ENCODE measurements around the gene VSTM2B.

The VSTM2B gene

DNA sequence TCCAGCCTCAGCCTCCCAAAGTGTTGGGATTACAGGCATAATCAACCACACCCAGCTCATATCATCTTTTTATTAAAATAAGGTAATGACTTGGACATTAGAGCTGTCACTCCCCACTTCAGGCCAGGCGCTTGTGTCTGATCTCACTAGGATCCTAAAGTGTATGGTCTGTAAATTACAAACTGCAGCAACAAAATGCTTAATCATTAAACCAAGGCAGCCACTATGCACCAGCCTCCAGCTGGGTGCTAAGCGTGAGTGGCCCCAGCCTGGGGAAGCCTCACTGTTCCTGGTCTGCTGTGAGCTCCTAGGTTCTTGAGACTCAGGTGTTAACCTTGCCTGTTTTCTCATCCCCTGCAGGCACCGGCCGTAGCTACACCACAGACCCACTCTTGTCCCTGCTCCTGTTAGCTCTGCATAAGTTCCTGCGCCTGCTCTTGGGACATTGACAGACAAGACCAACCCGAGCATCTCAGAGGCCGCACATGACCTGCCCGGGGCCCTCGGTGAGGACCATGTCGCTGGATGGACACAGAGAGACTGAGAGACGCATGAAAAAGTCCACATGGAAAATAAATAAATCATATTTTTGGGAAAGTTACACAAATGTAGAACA lies 37.8 kb downstream of the VSTM2B start:
- DNase-seq (ENCODE audit: low read depth in 2 of 2, low spot score in 1 of 2), result no peak

DNA sequence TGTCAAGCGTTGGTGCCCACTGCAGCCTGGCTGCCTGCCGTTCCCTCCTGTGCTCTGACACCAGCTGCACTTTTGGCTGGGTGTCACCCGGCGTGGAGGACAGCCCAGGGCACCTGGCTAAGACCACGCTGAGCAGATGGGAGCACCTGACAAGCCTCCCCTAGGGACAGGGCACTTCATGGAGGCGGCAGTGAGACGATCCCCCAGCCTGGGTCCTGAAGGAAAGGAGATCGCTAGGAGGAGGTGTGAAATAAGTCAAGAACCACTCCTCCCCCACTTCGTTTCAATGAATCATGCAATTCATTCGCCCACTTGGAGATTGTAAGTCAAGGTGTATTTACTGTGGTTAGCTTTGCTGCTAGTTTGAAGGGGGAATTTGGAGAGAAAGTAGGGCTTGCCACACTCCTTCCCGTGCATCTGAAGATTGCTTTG lies 38.8 kb downstream of the VSTM2B start:
- no peak for DNase-seq (ENCODE audit: low read depth in 2 of 2, low spot score in 1 of 2)

DNA sequence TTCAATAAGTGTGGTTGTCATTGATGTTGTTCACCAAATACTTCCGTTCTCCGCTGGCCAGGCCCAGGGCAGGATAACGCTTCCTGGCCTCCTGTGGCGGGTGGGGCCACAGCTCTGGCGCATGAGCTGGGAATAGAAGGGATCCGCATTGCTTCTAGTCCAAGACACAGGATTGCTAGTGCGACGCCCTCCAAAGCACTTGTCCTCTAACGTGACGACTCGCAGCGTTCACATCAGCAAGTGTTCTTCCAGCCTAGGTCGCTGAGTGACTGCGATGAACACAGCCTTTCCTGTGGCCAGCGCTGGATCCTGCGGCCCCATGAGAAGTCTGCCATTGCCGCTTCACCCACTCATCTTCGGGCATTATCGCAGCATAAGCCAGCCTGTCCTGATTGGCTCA lies 39.4 kb downstream of the VSTM2B start:
- DNase-seq (ENCODE audit: low read depth in 2 of 2, low spot score in 1 of 2), result no peak

DNA sequence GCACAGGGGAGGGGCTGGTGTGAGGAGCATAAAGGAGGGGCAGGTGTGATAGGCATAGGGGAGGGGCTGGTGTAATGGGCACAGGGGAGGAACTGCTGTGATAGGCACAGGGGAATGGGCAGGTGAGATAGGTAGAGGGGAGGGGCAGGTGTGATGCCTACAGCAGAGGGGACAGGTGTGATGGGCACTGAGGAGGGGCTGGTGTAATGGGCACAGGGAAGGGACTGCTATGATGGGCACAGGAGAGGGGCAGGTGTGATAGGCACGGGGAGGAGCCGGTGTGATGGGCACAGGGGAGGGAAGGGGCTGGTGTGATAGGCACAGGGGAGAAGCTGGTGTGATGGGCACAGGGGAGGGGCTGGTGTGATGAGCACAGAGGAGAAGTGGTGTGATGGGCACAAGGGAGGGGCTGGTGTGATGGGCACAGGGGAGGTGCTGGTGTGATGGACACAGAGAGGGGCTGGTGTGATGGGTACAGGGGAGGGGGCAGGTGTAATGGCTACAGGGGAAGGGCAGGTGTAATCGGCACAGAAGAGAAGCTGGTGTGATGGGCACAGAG lies 40.8 kb downstream of the VSTM2B start:
- no peak for DNase-seq (ENCODE audit: low read depth in 2 of 2, low spot score in 1 of 2)

DNA sequence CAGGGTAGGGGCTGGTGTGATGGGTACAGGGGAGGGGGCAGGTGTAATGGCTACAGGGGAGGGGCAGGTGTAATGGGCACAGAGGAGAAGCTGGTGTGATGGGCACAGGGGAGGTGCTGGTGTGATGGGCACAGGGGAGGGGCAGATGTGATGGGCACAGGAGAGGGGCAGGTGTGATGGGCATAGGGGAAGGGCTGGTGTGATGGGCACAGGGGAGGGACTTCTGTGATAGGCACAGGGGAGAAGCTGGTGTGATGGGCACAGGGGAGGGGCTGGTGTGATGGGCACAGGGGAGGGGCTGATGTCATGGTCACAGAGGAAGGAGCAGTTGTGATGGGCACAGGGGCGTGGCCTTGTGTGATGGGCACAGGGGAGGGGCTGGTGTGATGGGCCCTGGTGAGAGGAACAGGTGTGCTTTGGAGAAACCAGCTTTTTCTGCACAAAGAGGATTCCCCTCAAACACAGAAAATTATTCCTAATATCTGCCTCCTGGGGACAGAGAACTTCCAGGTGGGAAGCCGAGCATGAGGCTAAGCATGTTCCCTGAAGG lies 41.6 kb downstream of the VSTM2B start:
- no peak for DNase-seq (ENCODE audit: low read depth in 2 of 2, low spot score in 1 of 2)

DNA sequence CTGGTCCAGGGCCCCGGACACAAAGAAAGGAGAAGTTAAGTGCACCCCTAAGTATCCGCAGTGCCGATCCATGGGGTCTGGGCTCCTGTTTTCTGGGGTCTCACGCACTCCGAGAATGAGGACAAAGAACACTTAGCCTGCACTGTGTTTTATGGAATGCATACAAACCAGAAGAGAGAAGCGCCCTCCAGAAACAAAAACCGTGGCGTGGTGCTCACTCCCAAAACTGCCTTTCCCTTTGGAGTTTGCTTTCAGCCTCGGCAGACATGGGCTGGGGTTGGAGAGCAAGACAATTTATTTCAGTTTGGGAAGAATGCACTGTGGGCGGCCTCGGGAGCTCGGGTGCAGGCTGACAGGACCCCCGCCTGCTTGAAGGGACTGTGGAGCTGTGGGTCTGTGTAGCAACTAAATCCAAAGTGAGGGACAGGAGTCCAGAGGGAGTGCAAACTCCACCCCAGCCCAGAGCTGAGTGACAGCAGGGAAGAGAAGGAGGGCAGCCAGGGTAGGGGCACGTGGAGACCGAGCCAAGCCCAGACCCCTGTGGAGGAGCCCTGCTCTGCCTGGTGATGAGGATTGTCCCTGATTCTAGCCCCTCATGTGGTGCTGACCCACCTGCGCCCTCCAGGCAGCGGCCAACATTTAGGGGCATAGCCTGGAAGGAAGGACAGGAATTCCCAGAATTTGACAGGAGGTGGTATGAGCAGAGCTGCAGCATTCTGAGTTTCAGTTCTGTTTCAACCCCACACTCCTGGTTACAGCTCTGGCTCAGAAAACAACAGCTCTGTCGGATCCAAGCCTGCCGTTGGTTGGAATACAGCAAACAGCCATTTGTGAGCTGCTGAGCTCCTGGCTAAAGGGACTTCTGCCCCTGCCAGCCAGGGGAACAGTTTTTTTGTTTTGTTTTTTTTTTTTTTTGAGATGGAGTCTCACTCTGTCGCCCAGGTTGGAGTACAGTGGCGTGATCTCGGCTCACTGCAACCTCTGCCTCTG lies 42.5 kb downstream of the VSTM2B start:
- no peak for DNase-seq (ENCODE audit: low read depth in 2 of 2, low spot score in 1 of 2)

DNA sequence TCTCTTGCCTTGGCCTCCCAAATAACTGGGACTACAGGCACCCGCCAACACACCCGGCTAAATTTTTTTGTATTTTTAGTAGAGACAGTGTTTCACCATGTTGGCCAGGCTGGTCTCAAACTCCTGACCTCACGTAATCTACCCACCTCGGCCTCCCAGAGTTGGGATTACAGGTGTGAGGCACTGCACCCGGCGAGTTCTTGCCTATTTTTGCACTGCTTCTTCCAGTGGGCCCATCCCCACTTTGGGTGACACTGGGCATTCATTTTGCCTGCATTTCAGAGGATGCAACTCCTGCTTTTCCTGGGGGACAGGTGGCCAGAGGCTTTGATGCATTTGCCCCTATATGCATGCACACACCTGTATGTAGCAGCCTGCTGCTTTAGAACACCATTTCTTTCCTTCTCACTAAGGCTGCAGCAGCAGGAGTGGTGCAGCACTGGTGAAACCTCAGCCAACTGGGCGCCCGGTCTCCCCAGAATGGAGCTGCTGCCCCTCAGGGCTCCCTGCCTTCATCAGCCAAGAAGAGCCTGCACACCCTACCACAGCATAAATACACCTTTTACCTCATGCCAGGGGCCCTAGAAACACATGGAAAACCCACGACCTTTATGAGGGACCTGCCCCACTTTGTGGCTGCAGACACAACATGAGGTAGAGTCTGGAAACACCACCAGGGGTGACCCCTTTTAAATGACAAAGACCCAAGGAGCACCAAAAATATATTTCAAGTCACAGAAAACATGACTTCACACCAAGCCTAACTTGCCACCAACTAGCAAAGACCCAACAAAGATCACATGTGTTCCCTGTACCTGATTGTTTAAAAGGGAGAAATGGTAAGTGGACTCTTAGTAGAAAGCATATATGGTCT lies 43.5 kb downstream of the VSTM2B start:
- DNase-seq (ENCODE audit: low read depth in 2 of 2, low spot score in 1 of 2), result no peak

DNA sequence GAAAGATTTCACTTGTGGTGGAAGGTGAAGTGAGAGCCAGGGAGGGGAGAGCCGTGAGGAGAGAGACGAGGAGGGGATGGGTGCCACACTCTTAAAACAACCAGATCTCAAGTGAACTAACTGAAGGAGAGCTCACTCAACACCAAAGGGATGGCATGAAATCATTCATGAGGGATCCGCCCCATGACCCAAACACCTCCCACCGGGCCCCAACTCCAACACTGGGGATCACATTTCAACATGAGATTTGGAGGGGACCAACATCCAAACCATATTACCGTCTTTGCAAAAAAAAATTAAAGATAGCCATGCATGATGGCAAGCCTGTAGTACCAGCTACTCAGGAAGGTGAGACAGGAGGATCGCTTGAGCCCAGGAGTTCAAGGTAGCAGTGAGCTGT lies 45.4 kb downstream of the VSTM2B start:
- no peak for DNase-seq (ENCODE audit: low read depth in 2 of 2, low spot score in 1 of 2)

DNA sequence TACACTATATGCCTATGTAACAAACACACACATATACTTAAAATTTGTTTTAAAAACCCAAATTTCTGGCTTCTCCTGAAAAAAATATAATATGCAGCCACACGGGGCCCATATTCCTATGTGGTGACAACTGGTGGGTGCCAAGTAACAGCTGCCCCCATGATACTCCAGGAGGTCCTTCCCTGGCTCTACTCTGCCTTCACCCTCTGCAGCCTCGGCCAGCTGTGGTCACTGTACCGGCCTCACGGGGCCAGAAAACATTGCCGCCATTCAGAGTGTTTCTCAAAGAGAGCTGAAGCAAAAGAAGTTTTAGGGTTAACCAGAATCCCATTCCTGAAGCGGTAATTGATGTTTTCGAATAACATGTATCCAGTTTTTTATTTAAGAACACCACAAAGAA lies 47.7 kb downstream of the VSTM2B start:
- no peak for DNase-seq (ENCODE audit: low read depth in 2 of 2, low spot score in 1 of 2)

DNA sequence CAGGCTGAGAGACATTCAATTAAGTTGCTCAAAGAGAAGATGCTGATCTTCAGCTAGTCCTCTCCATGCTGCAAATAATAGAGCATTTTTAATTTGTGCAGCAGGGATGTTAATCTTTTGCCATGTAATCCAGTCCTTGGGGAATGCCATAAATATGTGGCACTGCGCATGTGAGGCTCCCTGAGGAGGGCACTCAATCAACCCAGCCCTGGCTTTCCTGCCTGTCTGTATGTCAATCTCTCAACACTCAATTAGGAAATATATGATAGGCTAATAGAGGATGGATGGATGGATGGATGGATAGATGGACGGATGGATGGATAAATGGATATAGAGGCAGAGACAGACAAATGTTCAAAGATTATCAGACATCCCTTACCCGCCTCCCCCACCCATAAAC lies 48.7 kb downstream of the VSTM2B start:
- no peak for DNase-seq (ENCODE audit: low read depth in 2 of 2, low spot score in 1 of 2)

DNA sequence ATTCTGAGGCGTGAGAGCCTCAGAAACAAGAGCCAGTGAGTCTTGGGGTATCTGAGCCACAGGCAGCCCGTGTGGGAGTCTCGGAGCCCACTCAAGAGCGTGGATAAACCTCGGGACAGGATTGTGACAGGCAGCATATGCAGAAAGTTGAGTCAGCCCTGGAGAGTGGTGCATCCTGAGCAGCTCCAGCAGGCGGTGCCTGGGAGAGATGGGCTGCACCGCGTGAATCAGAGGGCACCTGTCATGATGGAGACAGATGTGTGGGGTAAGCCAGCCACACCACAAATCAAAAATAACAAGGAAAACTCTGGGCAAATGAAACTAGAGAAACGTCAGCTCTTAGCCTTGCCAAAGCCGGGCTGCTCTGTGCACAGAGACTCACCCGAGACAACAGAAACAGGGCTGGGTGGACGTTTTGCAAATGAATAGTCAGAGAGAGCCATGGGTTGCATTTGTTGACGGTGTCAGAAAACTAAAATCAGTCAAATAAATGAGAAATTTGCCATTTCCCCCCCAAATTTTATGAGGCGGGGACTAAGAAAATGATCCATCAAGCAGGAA lies 50.3 kb downstream of the VSTM2B start:
- no peak for DNase-seq (ENCODE audit: low read depth in 2 of 2, low spot score in 1 of 2)

DNA sequence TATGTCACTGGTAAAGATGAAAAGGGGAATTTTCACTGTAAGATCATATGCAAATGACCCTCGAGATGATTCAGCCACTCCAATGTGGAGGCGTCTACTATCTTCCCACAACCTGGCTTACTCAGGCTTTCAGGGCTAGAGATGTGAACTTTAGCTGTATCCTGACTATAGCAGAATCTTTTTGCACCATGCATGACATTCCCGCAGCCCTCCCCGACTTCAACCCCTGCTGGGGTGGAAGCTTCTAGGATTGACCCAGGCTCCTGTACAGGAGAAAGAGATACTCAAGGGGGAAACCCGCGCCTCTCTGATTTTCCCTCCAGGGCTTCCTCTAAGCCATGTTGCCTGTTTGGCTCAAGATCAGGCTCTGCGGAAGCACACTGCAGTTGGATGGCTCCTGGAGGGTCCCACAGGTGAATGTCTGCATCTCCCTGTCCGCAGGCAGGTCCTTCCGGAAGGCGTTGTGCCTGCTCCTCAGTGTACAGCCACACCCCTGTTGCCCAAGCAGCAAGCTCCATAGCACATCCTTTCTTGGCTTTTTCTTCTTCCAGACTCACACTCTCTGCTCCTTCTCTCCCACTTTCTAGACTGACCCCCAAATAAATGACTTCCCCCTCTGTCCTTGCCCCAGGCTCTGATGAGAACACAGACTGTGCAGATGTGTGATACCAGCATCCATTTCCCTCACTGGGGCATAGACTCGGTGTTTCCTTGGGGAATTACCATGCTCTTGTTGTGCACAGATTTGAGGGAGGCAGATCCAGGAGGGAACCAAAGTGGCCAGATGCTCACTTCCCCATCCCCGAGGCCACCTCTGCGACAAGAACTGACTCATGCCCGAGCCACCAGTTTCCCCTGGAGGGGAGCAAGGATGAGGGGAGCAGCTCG lies 51.2 kb downstream of the VSTM2B start:
- no peak for DNase-seq (ENCODE audit: low read depth in 2 of 2, low spot score in 1 of 2)

DNA sequence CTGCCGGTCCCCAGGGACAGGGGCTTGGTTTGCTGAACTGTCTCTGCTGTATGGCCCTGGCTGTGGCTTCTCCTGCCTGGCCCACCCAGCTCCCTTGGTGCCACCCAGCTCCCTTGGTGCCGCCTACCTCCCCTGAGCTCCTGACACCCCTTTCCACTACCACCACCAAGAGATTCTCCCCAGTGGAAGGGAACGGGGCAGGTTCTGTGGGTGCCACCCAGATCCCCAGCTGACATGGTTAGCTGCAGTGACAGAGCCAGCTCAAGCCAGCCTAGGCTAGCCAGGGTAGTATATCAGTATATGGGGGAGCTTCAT lies 51.8 kb downstream of the VSTM2B start:
- no peak for DNase-seq (ENCODE audit: low read depth in 2 of 2, low spot score in 1 of 2)

DNA sequence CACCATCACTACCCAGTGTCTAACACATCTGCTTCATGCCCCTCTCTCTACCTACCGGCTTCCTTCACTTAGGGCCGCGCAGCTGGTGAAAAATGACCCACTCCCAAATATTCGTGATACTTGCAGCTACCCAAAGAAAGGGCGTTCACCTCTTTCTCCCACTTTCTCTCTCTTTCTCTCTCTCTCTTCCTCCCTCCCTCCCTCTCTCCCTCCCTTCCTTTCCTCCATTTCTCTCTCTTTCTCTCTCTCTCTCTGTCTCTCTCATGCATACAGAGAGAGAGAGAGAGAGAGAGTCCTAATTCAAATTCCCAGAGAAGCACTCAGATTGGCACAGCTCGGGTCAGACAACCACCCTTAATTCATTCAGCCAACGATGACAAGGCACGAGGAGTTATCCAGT lies 52.6 kb downstream of the VSTM2B start:
- no peak for DNase-seq (ENCODE audit: low read depth in 2 of 2, low spot score in 1 of 2)

DNA sequence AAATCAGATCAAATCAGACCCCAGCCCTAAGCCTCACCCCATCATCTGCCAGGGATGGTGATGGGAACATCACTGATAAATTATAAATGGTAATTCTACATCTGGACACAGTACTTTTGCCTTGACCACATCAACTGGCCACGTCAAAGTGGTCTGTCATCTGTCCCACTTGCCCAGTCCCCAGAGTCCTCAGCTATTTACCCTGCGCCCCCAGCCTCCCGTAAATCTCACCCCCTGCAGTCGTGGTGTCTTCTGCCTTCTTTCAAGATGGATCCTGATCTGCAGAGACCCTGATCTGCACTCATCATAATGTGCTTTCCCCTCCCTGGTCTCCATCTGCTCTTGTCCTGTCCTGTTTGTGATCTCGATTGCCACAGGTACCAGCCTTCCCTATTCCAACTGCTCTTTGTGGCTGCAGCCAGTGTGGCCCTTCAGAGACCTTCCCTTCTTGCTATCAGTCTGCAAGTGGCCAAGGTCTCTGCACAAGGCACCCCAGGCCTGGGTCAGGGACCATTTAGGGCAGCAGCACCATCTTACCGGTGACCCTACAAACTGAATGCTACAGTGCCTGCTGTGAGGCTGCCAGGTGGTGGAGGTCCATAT lies 53.6 kb downstream of the VSTM2B start:
- no peak for DNase-seq (ENCODE audit: low read depth in 2 of 2, low spot score in 1 of 2)

DNA sequence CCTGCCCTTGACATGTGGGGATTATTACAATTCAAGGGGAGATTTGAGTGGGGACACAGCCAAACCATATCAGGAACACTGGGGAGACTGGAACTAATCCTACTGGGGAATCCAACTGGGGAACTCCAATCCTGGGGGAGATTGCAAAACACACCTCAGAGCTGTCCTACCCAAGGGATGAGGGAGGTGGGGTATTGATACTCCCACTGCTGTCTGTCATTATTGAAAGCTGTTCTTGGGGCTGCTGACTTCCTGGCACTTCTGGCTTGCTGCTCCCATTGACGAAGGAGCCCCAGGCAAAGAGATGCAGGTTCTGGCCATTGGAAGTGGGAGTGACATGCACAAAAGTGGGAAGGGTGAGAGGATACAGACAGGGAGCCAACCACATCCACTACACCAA lies 55.6 kb downstream of the VSTM2B start:
- DNase-seq (ENCODE audit: low read depth in 2 of 2, low spot score in 1 of 2), result no peak

DNA sequence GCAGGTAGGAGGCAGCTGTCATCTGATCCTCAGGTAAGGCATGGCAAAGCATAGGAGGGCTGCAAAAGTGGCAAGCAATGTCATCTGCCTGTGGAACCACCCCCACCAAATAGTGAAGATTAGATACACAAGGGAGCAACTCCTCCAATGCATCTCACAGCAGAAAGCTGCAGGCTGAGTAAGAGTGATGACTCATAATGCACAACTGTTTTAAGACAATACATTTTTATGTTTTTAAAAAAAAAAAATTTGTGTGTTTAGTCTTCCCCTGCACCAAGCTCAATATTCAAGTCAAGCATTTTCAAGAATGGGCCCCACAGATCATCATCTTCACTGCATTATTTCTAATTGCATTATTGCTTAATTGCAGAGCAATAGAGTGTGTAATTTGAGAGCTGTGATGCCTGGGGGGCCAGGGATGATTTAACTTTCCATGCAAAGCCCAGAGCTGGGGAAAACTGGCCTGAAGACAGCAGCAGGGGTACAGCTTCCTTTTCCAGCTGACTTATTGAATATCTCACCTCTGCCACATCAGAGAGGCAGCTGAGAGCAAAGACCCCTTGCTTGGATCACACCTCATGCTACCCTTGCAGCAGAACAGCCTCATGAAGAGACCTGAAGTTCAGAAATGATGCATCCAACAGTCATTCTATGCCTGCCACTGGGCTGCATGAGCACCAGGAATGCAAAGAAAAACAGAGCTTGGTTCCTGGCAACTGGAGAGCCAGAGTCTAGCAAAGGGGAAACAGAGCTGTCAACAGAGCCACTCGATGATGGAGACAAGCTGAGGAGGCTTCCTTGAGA lies 57.6 kb downstream of the VSTM2B start:
- no peak for DNase-seq (ENCODE audit: low read depth in 2 of 2, low spot score in 1 of 2)

DNA sequence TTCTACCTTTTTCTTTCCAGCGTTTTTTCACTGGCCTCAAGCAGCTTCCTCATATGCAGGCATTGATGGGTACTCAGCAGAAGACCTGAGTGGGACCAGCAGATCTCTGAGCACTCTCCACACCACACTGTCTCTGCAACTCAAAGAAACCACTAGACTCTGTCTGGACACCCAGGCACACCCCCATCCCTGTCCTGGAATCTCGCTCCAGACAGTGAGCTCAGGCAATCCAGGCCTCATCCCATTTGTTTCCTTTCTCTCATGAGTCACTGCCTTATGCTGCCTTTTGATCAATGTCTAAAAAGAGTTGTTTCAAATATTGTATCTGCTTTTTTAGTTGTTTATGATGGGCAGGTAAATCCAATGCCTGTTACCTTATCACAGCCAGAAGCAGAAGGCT lies 60.6 kb downstream of the VSTM2B start:
- DNase-seq (ENCODE audit: low read depth in 2 of 2, low spot score in 1 of 2), result no peak

DNA sequence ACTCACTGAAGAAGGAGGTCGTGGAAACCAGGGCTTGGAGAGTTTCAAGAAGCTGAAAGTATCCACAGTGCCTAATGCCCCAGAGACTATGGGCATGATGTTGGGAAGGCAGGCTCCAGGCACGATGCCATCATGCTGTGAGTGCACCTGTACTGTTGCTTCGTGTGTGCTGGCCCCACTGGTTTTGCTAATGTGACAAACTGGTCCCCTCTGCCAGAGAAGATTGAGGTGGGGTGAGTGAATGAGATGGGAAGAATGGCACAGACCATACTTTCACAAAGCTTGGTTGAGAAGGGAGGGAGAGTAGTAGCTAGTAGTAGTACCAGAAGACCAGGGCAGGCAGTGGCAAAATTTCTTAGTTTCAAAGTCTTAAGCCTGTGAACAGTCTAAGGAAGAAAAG lies 61.3 kb downstream of the VSTM2B start:
- DNase-seq (ENCODE audit: low read depth in 2 of 2, low spot score in 1 of 2), result no peak

All from stimulated activated CD8-positive, alpha-beta memory T cell treated with anti-CD3 and anti-CD28 coated beads, Interleukin-4, amount 100 ng/mL, for 4 hours (primary cell).